HEK293 (cell line): ENCODE data around the gene ZER1.

ENCODE experiments used
- CTCF ChIA-PET: fragments of 350-600 bp; formaldehyde crosslinking; extraction: SDS; loops from one replicate; lab custom pipeline; 2021; ENCODE audit warnings: antibody characterized with exemption; lab: Yijun Ruan, JAX
- POLR2A ChIA-PET: fragments of 300-600 bp; formaldehyde crosslinking; extraction: SDS; loops from one replicate; lab custom pipeline; 2020; ENCODE audit warnings: antibody characterized with exemption, inconsistent platforms; lab: Yijun Ruan, JAX
- H3K27ac ChIP-seq: fragments of 200-500 bp; sonication (Bioruptor generic); 2 replicates; pipeline ENCODE4 v1.5.1; 2014; ENCODE audit warnings: low read depth, low read length, control low read depth, inconsistent platforms; ENCODE audit errors: extremely low read depth
- H3K36me3 ChIP-seq, 2 experiments: fragments of 200-500 bp in 1 of 2; sonication (Bioruptor generic) in 1 of 2; 1 replicate in 1 of 2; 2 replicates in 1 of 2; pipeline ENCODE4 v1.5.1; 2014 to 2017; ENCODE audit warnings: inconsistent platforms in 2 of 2, low read length in 2 of 2; ENCODE audit not compliant: control insufficient read depth in 2 of 2, insufficient read depth in 1 of 2
- H3K4me1 ChIP-seq: fragments of 200-500 bp; sonication (Bioruptor generic); 2 replicates; pipeline ENCODE4 v1.5.1; 2014; ENCODE audit warnings: mild to moderate bottlenecking, low read length, inconsistent platforms; ENCODE audit not compliant: control insufficient read depth, insufficient read depth
- H3K4me3 ChIP-seq: 2 replicates; pipeline ENCODE4 v1.5.1; 2011; ENCODE audit warnings: low read depth, mild to moderate bottlenecking, control low read depth, low read length, moderate library complexity
- H3K9me3 ChIP-seq: fragments of 200-500 bp; sonication (Bioruptor generic); 2 replicates; pipeline ENCODE4 v1.5.1; 2014; ENCODE audit warnings: low read depth, low read length, inconsistent platforms; ENCODE audit not compliant: control insufficient read depth, insufficient read depth
- INSM2 ChIP-seq: fragments of 450-650 bp; formaldehyde crosslinking; IDR thresholded peaks from 2 replicates; pipeline ENCODE4 v1.5.1; 2016; ENCODE audit warnings: missing biosample characterization, missing genetic modification characterization
- MEIS1 ChIP-seq: sonication (generic); formaldehyde crosslinking; IDR thresholded peaks from 2 replicates; pipeline ENCODE4 v1.8.1; 2022; ENCODE audit warnings: missing genetic modification reagents, mild to moderate bottlenecking, borderline replicate concordance
- SCRT1 ChIP-seq: fragments of 450-650 bp; formaldehyde crosslinking; IDR thresholded peaks from 2 replicates; pipeline ENCODE4 v1.5.1; 2016; ENCODE audit warnings: missing biosample characterization, missing genetic modification characterization, borderline replicate concordance
- ZBTB17 ChIP-seq: fragments of 450-650 bp; formaldehyde crosslinking; IDR thresholded peaks from 2 replicates; pipeline ENCODE4 v1.5.1; 2016; ENCODE audit warnings: missing biosample characterization, missing genetic modification characterization
- ZBTB20 ChIP-seq: fragments of 450-650 bp; formaldehyde crosslinking; IDR thresholded peaks from 2 replicates; pipeline ENCODE4 v1.5.1; 2016; ENCODE audit warnings: missing biosample characterization, missing genetic modification characterization
- ZFP37 ChIP-seq: fragments of 450-650 bp; formaldehyde crosslinking; IDR thresholded peaks from 2 replicates; pipeline ENCODE4 v1.5.1; 2016; ENCODE audit warnings: missing biosample characterization, missing genetic modification characterization
- ZNF132 ChIP-seq: fragments of 450-650 bp; formaldehyde crosslinking; IDR thresholded peaks from 2 replicates; pipeline ENCODE4 v1.5.1; 2017; ENCODE audit warnings: missing biosample characterization, missing genetic modification characterization, borderline replicate concordance
- ZNF280C ChIP-seq: fragments of 450-650 bp; formaldehyde crosslinking; IDR thresholded peaks from 2 replicates; pipeline ENCODE4 v1.5.1; 2016; ENCODE audit warnings: missing biosample characterization, missing genetic modification characterization
- ZNF335 ChIP-seq: fragments of 450-650 bp; formaldehyde crosslinking; conservative IDR thresholded peaks from 2 replicates; pipeline ENCODE4 v1.5.1; 2016; ENCODE audit warnings: missing biosample characterization, missing genetic modification characterization
- ZNF423 ChIP-seq: fragments of 450-650 bp; formaldehyde crosslinking; IDR thresholded peaks from 2 replicates; pipeline ENCODE4 v1.5.1; 2016; ENCODE audit warnings: missing biosample characterization, missing genetic modification characterization
- ZNF521 ChIP-seq: fragments of 450-650 bp; formaldehyde crosslinking; IDR thresholded peaks from 2 replicates; pipeline ENCODE4 v1.5.1; 2017; ENCODE audit warnings: missing biosample characterization, mild to moderate bottlenecking, missing genetic modification characterization
- ZNF600 ChIP-seq: fragments of 450-650 bp; formaldehyde crosslinking; IDR thresholded peaks from 2 replicates; pipeline ENCODE4 v1.5.1; 2016; ENCODE audit warnings: missing biosample characterization, missing genetic modification characterization
- ZNF621 ChIP-seq: fragments of 450-650 bp; formaldehyde crosslinking; IDR thresholded peaks from 2 replicates; pipeline ENCODE4 v1.5.1; 2017; ENCODE audit warnings: missing biosample characterization, missing genetic modification characterization
- ZNF664 ChIP-seq: fragments of 450-650 bp; formaldehyde crosslinking; IDR thresholded peaks from 2 replicates; pipeline ENCODE4 v1.5.1; 2016; ENCODE audit warnings: missing biosample characterization, missing genetic modification characterization
- ZNF692 ChIP-seq: fragments of 450-650 bp; formaldehyde crosslinking; IDR thresholded peaks from 2 replicates; pipeline ENCODE4 v1.5.1; 2016; ENCODE audit warnings: missing biosample characterization, missing genetic modification characterization
- ZNF843 ChIP-seq: fragments of 450-650 bp; formaldehyde crosslinking; IDR thresholded peaks from 2 replicates; pipeline ENCODE4 v1.5.1; 2016; ENCODE audit warnings: missing biosample characterization, missing genetic modification characterization
- TF ChIP-seq, protein P1 (sequence below): fragments of 450-650 bp; formaldehyde crosslinking; IDR thresholded peaks from 2 replicates; pipeline ENCODE4 v1.5.1; 2016; ENCODE audit warnings: missing biosample characterization, missing genetic modification characterization
- TF ChIP-seq, protein P2 (sequence below): fragments of 450-650 bp; formaldehyde crosslinking; IDR thresholded peaks from 2 replicates; pipeline ENCODE4 v1.5.1; 2017; ENCODE audit warnings: missing biosample characterization, mild to moderate bottlenecking, missing genetic modification characterization, moderate library complexity
- TF ChIP-seq, protein P3 (sequence below): fragments of 450-650 bp; formaldehyde crosslinking; IDR thresholded peaks from 2 replicates; pipeline ENCODE4 v1.5.1; 2017; ENCODE audit warnings: missing biosample characterization, missing genetic modification characterization
- TF ChIP-seq, protein P4 (sequence below): fragments of 450-650 bp; formaldehyde crosslinking; IDR thresholded peaks from 2 replicates; pipeline ENCODE4 v1.5.1; 2016; ENCODE audit warnings: missing biosample characterization, missing genetic modification characterization

Gene ZER1

GRCh38 chr9:128773049-128773448 is 1.3 kb upstream of the ZER1 start:
- H3K36me3 ChIP-seq: peaks cover 0 to 9% of the 10 kb centered on the region in 2 experiments; a peak in 1 of 3 replicates
- ChIA-PET CTCF (interaction anchor here (1.1 to 1.5 kb wide), 3 partner anchors 12 to 45 kb away, joined by 3 to 6 read pairs (median 3); partner anchors contain the start of gene ENDOG), POLR2A (interaction anchor here (0.6 to 1.2 kb wide), 4 partner anchors 14 to 829 kb away, joined by 3 to 6 read pairs (median 5); partner anchors contain the start of genes ENDOG and TBC1D13)
- H3K9me3 ChIP-seq: no peaks in the 10 kb centered on the region
- H3K27ac ChIP-seq: no peak overlapping the region
- TF ChIP-seq, protein P1, sequence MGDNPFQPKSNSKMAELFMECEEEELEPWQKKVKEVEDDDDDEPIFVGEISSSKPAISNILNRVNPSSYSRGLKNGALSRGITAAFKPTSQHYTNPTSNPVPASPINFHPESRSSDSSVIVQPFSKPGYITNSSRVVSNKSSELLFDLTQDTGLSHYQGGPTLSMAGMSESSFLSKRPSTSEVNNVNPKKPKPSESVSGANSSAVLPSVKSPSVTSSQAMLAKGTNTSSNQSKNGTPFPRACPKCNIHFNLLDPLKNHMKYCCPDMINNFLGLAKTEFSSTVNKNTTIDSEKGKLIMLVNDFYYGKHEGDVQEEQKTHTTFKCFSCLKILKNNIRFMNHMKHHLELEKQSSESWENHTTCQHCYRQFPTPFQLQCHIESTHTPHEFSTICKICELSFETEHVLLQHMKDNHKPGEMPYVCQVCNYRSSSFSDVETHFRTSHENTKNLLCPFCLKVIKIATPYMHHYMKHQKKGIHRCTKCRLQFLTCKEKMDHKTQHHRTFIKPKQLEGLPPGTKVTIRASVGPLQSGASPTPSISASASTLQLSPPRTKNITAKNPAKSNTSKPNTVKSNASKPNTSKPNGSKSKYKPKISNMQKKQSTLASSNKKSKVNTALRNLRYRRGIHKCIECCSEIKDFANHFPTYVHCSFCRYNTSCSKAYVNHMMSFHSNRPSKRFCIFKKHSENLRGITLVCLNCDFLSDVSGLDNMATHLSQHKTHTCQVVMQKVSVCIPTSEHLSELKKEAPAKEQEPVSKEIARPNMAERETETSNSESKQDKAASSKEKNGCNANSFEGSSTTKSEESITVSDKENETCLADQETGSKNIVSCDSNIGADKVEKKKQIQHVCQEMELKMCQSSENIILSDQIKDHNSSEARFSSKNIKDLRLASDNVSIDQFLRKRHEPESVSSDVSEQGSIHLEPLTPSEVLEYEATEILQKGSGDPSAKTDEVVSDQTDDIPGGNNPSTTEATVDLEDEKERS (tag by site-specific recombination): no peak
- TF ChIP-seq, protein P2, sequence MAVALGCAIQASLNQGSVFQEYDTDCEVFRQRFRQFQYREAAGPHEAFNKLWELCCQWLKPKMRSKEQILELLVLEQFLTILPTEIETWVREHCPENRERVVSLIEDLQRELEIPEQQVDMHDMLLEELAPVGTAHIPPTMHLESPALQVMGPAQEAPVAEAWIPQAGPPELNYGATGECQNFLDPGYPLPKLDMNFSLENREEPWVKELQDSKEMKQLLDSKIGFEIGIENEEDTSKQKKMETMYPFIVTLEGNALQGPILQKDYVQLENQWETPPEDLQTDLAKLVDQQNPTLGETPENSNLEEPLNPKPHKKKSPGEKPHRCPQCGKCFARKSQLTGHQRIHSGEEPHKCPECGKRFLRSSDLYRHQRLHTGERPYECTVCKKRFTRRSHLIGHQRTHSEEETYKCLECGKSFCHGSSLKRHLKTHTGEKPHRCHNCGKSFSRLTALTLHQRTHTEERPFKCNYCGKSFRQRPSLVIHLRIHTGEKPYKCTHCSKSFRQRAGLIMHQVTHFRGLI: peak; percentile 79; the same call in 1 of the 2 replicates
- H3K4me3 ChIP-seq: no peak overlapping the region
- no peaks in the 10 kb centered on the region for H3K4me1 ChIP-seq

DNA sequence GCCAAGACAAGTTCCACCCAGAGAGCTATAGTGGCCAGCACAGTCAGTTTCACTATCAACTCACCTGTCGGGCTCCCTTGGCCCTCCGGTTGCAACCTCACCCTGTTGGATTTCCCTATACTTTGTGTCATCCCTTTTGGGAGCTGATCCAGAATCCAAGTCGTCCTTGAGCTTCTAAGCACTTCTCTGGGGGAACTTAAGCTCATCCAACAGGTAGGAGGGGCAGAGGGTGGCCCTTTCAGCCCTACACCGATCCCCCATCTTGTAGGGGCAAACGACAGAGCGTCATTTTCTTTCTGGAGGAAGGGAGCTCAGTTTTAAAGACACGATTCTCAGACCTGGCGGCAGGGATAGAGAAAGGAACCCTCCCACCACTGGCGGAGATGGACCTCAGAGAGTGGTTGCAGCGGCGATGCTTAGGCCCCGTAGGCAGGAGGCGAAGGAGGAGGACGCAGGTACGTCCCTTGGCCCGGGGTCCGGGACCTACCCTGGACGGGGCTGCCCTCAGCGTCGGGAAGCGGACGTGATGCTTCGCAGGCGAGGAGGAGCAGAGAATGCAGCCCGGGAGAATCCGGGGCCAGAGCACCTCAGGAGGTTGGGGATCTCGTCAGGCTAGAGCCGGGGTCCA is 519 bp downstream of the ZER1 start:
- Histone ChIP-seq H3K9me3 (no peaks in the 10 kb centered on the region), H3K4me1 (no peaks in the 10 kb centered on the region), H3K27ac (peak overlapping the region; percentile 62), H3K4me3 (peak overlapping the region; percentile 64), H3K36me3 (peaks cover 0 to 16% of the 10 kb centered on the region in 2 experiments; a peak in 1 of 3 replicates)
- POLR2A ChIA-PET: interaction anchor here (0.5 to 1.1 kb wide), 5 partner anchors 10 to 410 kb away, joined by 4 to 5 read pairs (median 5); partner anchors contain the start of genes ENDOG and SPOUT1
- CTCF ChIA-PET: interaction anchor here (0.9 to 1.3 kb wide), 4 partner anchors 17 to 108 kb away, joined by 4 to 7 read pairs (median 6); partner anchors contain the start of gene ENDOG
- TF ChIP-seq, protein P3, sequence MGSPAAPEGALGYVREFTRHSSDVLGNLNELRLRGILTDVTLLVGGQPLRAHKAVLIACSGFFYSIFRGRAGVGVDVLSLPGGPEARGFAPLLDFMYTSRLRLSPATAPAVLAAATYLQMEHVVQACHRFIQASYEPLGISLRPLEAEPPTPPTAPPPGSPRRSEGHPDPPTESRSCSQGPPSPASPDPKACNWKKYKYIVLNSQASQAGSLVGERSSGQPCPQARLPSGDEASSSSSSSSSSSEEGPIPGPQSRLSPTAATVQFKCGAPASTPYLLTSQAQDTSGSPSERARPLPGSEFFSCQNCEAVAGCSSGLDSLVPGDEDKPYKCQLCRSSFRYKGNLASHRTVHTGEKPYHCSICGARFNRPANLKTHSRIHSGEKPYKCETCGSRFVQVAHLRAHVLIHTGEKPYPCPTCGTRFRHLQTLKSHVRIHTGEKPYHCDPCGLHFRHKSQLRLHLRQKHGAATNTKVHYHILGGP (tag by site-specific recombination): no peak
- TF ChIP-seq ZBTB17 (tag by site-specific recombination) (0 out of 2 replicates have a peak, but pooled peaks have one; percentile 6), ZBTB20 (tag by site-specific recombination) (peak; percentile 92), ZFP37 (tag by site-specific recombination) (no peak), ZNF521 (tag by site-specific recombination) (no peak), ZNF132 (tag by site-specific recombination) (no peak), MEIS1 (CRISPR knock-in tag) (no peak), ZNF843 (tag by site-specific recombination) (no peak), INSM2 (tag by site-specific recombination) (no peak), ZNF335 (tag by site-specific recombination) (peak; percentile 87), ZNF621 (no peak), SCRT1 (peak; percentile 89), ZNF280C (tag by site-specific recombination) (no peak), ZNF423 (tag by site-specific recombination) (no peak), ZNF600 (tag by site-specific recombination) (no peak; the same call in 1 of the 2 replicates), ZNF664 (tag by site-specific recombination) (no peak), ZNF692 (tag by site-specific recombination) (no peak)
- TF ChIP-seq, protein P4, sequence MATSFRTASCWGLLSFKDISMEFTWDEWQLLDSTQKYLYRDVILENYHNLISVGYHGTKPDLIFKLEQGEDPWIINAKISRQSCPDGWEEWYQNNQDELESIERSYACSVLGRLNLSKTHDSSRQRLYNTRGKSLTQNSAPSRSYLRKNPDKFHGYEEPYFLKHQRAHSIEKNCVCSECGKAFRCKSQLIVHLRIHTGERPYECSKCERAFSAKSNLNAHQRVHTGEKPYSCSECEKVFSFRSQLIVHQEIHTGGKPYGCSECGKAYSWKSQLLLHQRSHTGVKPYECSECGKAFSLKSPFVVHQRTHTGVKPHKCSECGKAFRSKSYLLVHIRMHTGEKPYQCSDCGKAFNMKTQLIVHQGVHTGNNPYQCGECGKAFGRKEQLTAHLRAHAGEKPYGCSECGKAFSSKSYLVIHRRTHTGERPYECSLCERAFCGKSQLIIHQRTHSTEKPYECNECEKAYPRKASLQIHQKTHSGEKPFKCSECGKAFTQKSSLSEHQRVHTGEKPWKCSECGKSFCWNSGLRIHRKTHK (tag by site-specific recombination): no peak
